Panc1 (cell line): ENCODE measurements around the gene QRFP. TPM values are rescaled to one million over a fixed set of nuclear protein-coding genes. Genes with fewer than 3 reads are reported as not detected.

ENCODE experiments used
- total RNA-seq: library from RNA; stranded (reverse); gene quantifications from one replicate; pipeline ENCODE4 v1.2.1, GENCODE V29; 2021; ENCODE audit not compliant: unreplicated experiment

The QRFP gene
- total RNA-seq, 1 experiment from 2014 or later: not detected

Other genes with a start within 250 kb of the QRFP start
- 0.08 TPM for gene PRDM12, start 232.2 kb downstream of the QRFP start, total RNA-seq
- 41.0 TPM for gene EXOSC2, start 203.0 kb downstream of the QRFP start, total RNA-seq
- 48.4 TPM for gene ABL1, start 61.6 kb downstream of the QRFP start, total RNA-seq
- 16.3 TPM for gene FIBCD1, start 42.4 kb upstream of the QRFP start, total RNA-seq
- 16.4 TPM for gene LAMC3, start 112.4 kb upstream of the QRFP start, total RNA-seq
- gene AIF1L, start 199.7 kb upstream of the QRFP start, total RNA-seq: 6.0 TPM
- 34.9 TPM for gene NUP214, start 228.8 kb upstream of the QRFP start, total RNA-seq